Measurements from ENCODE around the gene TMEM47.

DNA sequence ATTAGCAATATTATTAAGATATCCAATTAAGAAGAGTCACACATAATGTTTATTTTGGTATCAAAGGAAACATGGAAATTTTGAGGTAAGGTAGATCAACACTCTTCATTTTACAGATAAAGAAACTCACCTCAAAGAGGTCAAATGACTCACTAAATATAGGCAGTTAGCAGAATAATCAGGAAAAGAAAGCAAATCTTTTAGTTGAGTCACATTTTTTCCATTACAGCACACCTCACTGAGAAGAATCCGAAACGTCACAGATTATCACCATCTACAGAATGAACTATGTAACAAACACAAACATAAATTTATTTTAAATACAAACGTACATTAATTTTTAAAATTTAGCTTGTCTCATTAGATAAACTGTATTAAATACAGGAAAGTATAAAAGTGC is 70.1 kb downstream of the TMEM47 start:
- TF ChIP-seq NANOG (IDR thresholded peaks at IDR 0.05; ENCODE audit: borderline replicate concordance) (no peak), POLR2AphosphoS5 (IDR thresholded peaks at IDR 0.05; ENCODE audit: low read depth) (no peak), CREB1 (CRISPR knock-in tag; IDR thresholded peaks at IDR 0.05; ENCODE audit: low read depth) (no peak), EZH2phosphoT487 (IDR thresholded peaks at IDR 0.05; ENCODE audit: unreplicated experiment) (no peak), EZH2 (IDR thresholded peaks at IDR 0.05; ENCODE audit: low read depth, unreplicated experiment) (no peak), JUNB (IDR thresholded peaks at IDR 0.05; ENCODE audit: unreplicated experiment) (no peak), STAT1 (IDR thresholded peaks at IDR 0.05; ENCODE audit: unreplicated experiment) (no peak), ZNF331 (CRISPR knock-in tag; IDR thresholded peaks at IDR 0.05; ENCODE audit: low read depth) (no peak)
- TF ChIP-seq, protein P1, sequence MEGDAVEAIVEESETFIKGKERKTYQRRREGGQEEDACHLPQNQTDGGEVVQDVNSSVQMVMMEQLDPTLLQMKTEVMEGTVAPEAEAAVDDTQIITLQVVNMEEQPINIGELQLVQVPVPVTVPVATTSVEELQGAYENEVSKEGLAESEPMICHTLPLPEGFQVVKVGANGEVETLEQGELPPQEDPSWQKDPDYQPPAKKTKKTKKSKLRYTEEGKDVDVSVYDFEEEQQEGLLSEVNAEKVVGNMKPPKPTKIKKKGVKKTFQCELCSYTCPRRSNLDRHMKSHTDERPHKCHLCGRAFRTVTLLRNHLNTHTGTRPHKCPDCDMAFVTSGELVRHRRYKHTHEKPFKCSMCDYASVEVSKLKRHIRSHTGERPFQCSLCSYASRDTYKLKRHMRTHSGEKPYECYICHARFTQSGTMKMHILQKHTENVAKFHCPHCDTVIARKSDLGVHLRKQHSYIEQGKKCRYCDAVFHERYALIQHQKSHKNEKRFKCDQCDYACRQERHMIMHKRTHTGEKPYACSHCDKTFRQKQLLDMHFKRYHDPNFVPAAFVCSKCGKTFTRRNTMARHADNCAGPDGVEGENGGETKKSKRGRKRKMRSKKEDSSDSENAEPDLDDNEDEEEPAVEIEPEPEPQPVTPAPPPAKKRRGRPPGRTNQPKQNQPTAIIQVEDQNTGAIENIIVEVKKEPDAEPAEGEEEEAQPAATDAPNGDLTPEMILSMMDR (conservative IDR thresholded peaks at IDR 0.05; ENCODE audit: low read depth in 2 of 2) = no peak
- TF ChIP-seq, protein P2, sequence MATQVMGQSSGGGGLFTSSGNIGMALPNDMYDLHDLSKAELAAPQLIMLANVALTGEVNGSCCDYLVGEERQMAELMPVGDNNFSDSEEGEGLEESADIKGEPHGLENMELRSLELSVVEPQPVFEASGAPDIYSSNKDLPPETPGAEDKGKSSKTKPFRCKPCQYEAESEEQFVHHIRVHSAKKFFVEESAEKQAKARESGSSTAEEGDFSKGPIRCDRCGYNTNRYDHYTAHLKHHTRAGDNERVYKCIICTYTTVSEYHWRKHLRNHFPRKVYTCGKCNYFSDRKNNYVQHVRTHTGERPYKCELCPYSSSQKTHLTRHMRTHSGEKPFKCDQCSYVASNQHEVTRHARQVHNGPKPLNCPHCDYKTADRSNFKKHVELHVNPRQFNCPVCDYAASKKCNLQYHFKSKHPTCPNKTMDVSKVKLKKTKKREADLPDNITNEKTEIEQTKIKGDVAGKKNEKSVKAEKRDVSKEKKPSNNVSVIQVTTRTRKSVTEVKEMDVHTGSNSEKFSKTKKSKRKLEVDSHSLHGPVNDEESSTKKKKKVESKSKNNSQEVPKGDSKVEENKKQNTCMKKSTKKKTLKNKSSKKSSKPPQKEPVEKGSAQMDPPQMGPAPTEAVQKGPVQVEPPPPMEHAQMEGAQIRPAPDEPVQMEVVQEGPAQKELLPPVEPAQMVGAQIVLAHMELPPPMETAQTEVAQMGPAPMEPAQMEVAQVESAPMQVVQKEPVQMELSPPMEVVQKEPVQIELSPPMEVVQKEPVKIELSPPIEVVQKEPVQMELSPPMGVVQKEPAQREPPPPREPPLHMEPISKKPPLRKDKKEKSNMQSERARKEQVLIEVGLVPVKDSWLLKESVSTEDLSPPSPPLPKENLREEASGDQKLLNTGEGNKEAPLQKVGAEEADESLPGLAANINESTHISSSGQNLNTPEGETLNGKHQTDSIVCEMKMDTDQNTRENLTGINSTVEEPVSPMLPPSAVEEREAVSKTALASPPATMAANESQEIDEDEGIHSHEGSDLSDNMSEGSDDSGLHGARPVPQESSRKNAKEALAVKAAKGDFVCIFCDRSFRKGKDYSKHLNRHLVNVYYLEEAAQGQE (IDR thresholded peaks at IDR 0.05; ENCODE audit: unreplicated experiment) = no peak
- TF ChIP-seq, protein P3, sequence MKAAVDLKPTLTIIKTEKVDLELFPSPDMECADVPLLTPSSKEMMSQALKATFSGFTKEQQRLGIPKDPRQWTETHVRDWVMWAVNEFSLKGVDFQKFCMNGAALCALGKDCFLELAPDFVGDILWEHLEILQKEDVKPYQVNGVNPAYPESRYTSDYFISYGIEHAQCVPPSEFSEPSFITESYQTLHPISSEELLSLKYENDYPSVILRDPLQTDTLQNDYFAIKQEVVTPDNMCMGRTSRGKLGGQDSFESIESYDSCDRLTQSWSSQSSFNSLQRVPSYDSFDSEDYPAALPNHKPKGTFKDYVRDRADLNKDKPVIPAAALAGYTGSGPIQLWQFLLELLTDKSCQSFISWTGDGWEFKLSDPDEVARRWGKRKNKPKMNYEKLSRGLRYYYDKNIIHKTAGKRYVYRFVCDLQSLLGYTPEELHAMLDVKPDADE (IDR thresholded peaks at IDR 0.05) = no peak
- TF ChIP-seq, protein P4, sequence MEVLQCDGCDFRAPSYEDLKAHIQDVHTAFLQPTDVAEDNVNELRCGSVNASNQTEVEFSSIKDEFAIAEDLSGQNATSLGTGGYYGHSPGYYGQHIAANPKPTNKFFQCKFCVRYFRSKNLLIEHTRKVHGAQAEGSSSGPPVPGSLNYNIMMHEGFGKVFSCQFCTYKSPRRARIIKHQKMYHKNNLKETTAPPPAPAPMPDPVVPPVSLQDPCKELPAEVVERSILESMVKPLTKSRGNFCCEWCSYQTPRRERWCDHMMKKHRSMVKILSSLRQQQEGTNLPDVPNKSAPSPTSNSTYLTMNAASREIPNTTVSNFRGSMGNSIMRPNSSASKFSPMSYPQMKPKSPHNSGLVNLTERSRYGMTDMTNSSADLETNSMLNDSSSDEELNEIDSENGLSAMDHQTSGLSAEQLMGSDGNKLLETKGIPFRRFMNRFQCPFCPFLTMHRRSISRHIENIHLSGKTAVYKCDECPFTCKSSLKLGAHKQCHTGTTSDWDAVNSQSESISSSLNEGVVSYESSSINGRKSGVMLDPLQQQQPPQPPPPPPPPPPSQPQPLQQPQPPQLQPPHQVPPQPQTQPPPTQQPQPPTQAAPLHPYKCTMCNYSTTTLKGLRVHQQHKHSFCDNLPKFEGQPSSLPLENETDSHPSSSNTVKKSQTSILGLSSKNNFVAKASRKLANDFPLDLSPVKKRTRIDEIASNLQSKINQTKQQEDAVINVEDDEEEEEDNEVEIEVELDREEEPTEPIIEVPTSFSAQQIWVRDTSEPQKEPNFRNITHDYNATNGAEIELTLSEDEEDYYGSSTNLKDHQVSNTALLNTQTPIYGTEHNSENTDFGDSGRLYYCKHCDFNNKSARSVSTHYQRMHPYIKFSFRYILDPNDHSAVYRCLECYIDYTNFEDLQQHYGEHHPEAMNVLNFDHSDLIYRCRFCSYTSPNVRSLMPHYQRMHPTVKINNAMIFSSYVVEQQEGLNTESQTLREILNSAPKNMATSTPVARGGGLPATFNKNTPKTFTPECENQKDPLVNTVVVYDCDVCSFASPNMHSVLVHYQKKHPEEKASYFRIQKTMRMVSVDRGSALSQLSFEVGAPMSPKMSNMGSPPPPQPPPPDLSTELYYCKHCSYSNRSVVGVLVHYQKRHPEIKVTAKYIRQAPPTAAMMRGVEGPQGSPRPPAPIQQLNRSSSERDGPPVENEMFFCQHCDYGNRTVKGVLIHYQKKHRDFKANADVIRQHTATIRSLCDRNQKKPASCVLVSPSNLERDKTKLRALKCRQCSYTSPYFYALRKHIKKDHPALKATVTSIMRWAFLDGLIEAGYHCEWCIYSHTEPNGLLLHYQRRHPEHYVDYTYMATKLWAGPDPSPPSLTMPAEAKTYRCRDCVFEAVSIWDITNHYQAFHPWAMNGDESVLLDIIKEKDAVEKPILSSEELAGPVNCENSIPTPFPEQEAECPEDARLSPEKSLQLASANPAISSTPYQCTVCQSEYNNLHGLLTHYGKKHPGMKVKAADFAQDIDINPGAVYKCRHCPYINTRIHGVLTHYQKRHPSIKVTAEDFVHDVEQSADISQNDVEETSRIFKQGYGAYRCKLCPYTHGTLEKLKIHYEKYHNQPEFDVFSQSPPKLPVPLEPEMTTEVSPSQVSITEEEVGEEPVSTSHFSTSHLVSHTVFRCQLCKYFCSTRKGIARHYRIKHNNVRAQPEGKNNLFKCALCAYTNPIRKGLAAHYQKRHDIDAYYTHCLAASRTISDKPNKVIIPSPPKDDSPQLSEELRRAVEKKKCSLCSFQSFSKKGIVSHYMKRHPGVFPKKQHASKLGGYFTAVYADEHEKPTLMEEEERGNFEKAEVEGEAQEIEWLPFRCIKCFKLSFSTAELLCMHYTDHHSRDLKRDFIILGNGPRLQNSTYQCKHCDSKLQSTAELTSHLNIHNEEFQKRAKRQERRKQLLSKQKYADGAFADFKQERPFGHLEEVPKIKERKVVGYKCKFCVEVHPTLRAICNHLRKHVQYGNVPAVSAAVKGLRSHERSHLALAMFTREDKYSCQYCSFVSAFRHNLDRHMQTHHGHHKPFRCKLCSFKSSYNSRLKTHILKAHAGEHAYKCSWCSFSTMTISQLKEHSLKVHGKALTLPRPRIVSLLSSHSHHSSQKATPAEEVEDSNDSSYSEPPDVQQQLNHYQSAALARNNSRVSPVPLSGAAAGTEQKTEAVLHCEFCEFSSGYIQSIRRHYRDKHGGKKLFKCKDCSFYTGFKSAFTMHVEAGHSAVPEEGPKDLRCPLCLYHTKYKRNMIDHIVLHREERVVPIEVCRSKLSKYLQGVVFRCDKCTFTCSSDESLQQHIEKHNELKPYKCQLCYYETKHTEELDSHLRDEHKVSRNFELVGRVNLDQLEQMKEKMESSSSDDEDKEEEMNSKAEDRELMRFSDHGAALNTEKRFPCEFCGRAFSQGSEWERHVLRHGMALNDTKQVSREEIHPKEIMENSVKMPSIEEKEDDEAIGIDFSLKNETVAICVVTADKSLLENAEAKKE (CRISPR knock-in tag; IDR thresholded peaks at IDR 0.05) = no peak

Data from GM23338 (cell line).